ENCODE data around the gene CD44. TPM values are rescaled to one million over a fixed set of nuclear protein-coding genes. Genes with fewer than 3 reads are reported as not detected.

CD44 gene
- total and polyA plus RNA-seq, 4 donors = 4.1 to 26.9 (median 14.6) TPM

DNA sequence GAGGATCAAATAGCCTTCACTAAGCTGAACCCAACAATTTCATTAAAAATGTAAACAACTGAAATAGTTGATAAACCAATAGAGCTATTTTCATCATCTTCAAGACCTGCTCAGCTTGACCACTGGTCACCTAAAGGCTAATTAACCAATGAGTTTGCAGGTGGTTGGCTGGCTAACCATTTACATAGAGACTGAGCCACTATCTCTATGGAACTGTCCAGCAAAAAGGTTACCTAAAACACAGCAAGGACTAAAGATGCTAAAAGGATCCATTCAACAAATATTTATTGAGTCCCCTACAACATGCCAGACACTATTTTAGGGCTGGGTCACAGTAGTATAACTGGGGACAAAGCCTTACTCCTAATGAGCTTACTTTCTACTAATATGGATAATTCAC lies 123.8 kb downstream of the CD44 start:
- TF ChIP-seq, protein P1, sequence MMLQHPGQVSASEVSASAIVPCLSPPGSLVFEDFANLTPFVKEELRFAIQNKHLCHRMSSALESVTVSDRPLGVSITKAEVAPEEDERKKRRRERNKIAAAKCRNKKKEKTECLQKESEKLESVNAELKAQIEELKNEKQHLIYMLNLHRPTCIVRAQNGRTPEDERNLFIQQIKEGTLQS (IDR thresholded peaks at IDR 0.05) = no peak
- TF ChIP-seq, protein P2, sequence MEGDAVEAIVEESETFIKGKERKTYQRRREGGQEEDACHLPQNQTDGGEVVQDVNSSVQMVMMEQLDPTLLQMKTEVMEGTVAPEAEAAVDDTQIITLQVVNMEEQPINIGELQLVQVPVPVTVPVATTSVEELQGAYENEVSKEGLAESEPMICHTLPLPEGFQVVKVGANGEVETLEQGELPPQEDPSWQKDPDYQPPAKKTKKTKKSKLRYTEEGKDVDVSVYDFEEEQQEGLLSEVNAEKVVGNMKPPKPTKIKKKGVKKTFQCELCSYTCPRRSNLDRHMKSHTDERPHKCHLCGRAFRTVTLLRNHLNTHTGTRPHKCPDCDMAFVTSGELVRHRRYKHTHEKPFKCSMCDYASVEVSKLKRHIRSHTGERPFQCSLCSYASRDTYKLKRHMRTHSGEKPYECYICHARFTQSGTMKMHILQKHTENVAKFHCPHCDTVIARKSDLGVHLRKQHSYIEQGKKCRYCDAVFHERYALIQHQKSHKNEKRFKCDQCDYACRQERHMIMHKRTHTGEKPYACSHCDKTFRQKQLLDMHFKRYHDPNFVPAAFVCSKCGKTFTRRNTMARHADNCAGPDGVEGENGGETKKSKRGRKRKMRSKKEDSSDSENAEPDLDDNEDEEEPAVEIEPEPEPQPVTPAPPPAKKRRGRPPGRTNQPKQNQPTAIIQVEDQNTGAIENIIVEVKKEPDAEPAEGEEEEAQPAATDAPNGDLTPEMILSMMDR (IDR thresholded peaks at IDR 0.05; ENCODE audit: low read depth, low read length, missing input control) = no peak
- TF ChIP-seq RAD21 (IDR thresholded peaks at IDR 0.05) = no peak
- no peak for TF ChIP-seq NR2F2 (IDR thresholded peaks at IDR 0.05)
- TF ChIP-seq GABPA (IDR thresholded peaks at IDR 0.05 in 1 of 2, conservative IDR thresholded peaks at IDR 0.05 in 1 of 2) = no peak
- TF ChIP-seq JUND (IDR thresholded peaks at IDR 0.05) = no peak
- no peak for TF ChIP-seq RXRA (IDR thresholded peaks at IDR 0.05)
- TF ChIP-seq, protein P3, sequence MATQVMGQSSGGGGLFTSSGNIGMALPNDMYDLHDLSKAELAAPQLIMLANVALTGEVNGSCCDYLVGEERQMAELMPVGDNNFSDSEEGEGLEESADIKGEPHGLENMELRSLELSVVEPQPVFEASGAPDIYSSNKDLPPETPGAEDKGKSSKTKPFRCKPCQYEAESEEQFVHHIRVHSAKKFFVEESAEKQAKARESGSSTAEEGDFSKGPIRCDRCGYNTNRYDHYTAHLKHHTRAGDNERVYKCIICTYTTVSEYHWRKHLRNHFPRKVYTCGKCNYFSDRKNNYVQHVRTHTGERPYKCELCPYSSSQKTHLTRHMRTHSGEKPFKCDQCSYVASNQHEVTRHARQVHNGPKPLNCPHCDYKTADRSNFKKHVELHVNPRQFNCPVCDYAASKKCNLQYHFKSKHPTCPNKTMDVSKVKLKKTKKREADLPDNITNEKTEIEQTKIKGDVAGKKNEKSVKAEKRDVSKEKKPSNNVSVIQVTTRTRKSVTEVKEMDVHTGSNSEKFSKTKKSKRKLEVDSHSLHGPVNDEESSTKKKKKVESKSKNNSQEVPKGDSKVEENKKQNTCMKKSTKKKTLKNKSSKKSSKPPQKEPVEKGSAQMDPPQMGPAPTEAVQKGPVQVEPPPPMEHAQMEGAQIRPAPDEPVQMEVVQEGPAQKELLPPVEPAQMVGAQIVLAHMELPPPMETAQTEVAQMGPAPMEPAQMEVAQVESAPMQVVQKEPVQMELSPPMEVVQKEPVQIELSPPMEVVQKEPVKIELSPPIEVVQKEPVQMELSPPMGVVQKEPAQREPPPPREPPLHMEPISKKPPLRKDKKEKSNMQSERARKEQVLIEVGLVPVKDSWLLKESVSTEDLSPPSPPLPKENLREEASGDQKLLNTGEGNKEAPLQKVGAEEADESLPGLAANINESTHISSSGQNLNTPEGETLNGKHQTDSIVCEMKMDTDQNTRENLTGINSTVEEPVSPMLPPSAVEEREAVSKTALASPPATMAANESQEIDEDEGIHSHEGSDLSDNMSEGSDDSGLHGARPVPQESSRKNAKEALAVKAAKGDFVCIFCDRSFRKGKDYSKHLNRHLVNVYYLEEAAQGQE (IDR thresholded peaks at IDR 0.05) = no peak
- no peak for TF ChIP-seq YY1 (IDR thresholded peaks at IDR 0.05)
- TF ChIP-seq FOXA2 (IDR thresholded peaks at IDR 0.05) = no peak
- TF ChIP-seq HNF4A (conservative IDR thresholded peaks at IDR 0.05) = no peak
- TF ChIP-seq, protein P4, sequence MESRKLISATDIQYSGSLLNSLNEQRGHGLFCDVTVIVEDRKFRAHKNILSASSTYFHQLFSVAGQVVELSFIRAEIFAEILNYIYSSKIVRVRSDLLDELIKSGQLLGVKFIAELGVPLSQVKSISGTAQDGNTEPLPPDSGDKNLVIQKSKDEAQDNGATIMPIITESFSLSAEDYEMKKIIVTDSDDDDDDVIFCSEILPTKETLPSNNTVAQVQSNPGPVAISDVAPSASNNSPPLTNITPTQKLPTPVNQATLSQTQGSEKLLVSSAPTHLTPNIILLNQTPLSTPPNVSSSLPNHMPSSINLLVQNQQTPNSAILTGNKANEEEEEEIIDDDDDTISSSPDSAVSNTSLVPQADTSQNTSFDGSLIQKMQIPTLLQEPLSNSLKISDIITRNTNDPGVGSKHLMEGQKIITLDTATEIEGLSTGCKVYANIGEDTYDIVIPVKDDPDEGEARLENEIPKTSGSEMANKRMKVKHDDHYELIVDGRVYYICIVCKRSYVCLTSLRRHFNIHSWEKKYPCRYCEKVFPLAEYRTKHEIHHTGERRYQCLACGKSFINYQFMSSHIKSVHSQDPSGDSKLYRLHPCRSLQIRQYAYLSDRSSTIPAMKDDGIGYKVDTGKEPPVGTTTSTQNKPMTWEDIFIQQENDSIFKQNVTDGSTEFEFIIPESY (IDR thresholded peaks at IDR 0.05) = no peak
- TF ChIP-seq SP1 (IDR thresholded peaks at IDR 0.05) = no peak
- peaks cover 0 to 3% (median 1%) of the 10 kb centered on the region in 4 donors for H3K36me3 ChIP-seq (ENCODE audit: control insufficient read depth in 4 of 4, insufficient read depth in 3 of 4, low read depth in 1 of 4, low read length in 3 of 4)
- no peaks in the 10 kb centered on the region for H3K9me3 ChIP-seq (ENCODE audit: control insufficient read depth in 4 of 4, low read length in 3 of 4)
- H3K4me1 ChIP-seq (ENCODE audit: control insufficient read depth in 4 of 4, insufficient read depth in 4 of 4, low read length in 3 of 4) = peaks cover 0 to 1% (median 0%) of the 10 kb centered on the region in 4 donors
- H3K9ac ChIP-seq (ENCODE audit: low read depth in 1 of 2, low read length in 2 of 2) = no peak overlapping the region
- no peak overlapping the region for H3K4me3 ChIP-seq (ENCODE audit: low read depth in 1 of 3, low read length in 3 of 3)
- no peaks in the 10 kb centered on the region for H3K27me3 ChIP-seq (ENCODE audit: control insufficient read depth in 4 of 4, insufficient read depth in 4 of 4, low read length in 3 of 4)
- no peak overlapping the region for H3K27ac ChIP-seq (ENCODE audit: low read depth in 1 of 2, low read length in 2 of 2)
- no peak for DNase-seq (ENCODE audit: low spot score)

DNA sequence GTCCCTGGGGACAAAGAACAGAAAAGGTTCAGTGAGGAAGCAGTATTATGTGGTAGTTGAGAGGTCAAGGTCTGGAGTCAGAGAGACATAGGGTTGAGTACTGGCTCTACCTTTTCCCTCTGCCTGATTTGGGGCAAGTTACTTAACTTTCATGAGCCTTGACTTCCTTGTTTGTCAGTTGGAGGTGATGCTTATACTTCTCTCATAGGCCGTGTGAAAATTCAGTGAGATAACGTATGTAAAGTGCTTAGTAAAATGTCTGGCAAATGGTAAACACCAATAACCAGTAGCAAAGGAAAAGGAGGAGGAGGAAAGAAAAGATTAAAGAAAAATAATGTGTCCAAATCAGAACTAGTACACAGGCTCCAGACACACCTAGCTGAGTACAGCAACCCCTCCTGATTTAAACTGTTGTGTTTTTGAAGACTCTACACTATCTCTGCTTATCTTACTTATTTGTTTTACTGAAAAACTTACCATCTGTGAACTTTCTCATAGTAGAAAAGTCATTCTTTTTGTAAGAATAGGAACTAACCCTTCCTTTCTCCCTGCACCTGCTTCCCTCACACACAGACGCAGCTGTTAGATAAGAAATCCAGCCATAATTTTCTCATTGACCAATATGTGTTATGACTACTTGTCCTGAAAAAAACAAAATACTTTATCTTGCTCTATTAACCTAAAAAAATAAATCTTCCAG lies 126.9 kb downstream of the CD44 start:
- Histone ChIP-seq H3K4me3 (ENCODE audit: low read depth in 1 of 3, low read length in 3 of 3) (no peak overlapping the region), H3K9ac (ENCODE audit: low read depth in 1 of 2, low read length in 2 of 2) (no peak overlapping the region), H3K9me3 (ENCODE audit: control insufficient read depth in 4 of 4, low read length in 3 of 4) (no peaks in the 10 kb centered on the region), H3K4me1 (ENCODE audit: control insufficient read depth in 4 of 4, insufficient read depth in 4 of 4, low read length in 3 of 4) (peaks cover 0 to 1% (median 0%) of the 10 kb centered on the region in 4 donors), H3K36me3 (ENCODE audit: control insufficient read depth in 4 of 4, insufficient read depth in 3 of 4, low read depth in 1 of 4, low read length in 3 of 4) (peaks cover 0 to 5% (median 1%) of the 10 kb centered on the region in 4 donors), H3K27ac (ENCODE audit: low read depth in 1 of 2, low read length in 2 of 2) (no peak overlapping the region), H3K27me3 (ENCODE audit: control insufficient read depth in 4 of 4, insufficient read depth in 4 of 4, low read length in 3 of 4) (no peaks in the 10 kb centered on the region)
- DNase-seq (ENCODE audit: low spot score) = no peak
- WGBS = 88% methylated on average over 3 of the region's 3 CpGs
- TF ChIP-seq, protein P3 (IDR thresholded peaks at IDR 0.05) = no peak
- TF ChIP-seq SP1 (IDR thresholded peaks at IDR 0.05) (no peak), RXRA (IDR thresholded peaks at IDR 0.05) (no peak)
